ENCODE measurements around the gene OR2S2. TPM values are rescaled to one million over a fixed set of nuclear protein-coding genes. Genes with fewer than 3 reads are reported as not detected.

OR2S2 gene
- polyA plus RNA-seq, 2 donors: not detected

DNA sequence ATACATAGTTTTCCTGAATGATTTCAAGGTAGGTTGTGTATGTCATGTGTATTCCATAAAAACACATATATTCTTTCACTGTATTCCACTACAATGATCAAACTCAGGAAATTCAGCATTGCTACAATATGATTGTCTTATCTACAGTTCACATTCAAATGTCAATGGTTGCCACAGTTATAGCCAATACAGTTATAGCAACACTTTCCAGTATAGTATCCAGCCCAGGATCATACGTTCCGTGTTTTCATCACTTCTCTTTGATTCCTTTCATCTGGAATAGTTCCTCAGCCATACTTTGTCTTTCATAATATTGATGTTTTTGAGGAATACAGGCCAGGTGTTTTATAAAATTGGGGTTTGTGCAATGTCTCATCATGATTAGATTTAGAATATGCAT lies 9.5 kb downstream of the OR2S2 start:
- Histone ChIP-seq H3K9me3 (ENCODE audit: control insufficient read depth in 2 of 2, insufficient read depth in 1 of 2, low read depth in 1 of 2, low read length in 1 of 2) (no peaks in the 10 kb centered on the region), H3K27me3 (ENCODE audit: control insufficient read depth in 1 of 2, insufficient read depth in 2 of 2, low read length in 2 of 2) (peaks cover 0 to 2% of the 10 kb centered on the region in 2 donors), H3K36me3 (ENCODE audit: control insufficient read depth in 2 of 2, insufficient read depth in 2 of 2, low read length in 1 of 2) (no peaks in the 10 kb centered on the region), H3K27ac (ENCODE audit: low read depth in 2 of 2, low read length in 1 of 2) (no peak overlapping the region), H3K4me3 (ENCODE audit: low read depth in 1 of 2, low read length in 2 of 2) (no peak overlapping the region), H3K4me1 (ENCODE audit: control insufficient read depth in 2 of 2, insufficient read depth in 2 of 2, low read length in 1 of 2) (no peaks in the 10 kb centered on the region)
- WGBS, 2 donors: 77 to 78% methylated on average over 2 of the region's 2 CpGs

DNA sequence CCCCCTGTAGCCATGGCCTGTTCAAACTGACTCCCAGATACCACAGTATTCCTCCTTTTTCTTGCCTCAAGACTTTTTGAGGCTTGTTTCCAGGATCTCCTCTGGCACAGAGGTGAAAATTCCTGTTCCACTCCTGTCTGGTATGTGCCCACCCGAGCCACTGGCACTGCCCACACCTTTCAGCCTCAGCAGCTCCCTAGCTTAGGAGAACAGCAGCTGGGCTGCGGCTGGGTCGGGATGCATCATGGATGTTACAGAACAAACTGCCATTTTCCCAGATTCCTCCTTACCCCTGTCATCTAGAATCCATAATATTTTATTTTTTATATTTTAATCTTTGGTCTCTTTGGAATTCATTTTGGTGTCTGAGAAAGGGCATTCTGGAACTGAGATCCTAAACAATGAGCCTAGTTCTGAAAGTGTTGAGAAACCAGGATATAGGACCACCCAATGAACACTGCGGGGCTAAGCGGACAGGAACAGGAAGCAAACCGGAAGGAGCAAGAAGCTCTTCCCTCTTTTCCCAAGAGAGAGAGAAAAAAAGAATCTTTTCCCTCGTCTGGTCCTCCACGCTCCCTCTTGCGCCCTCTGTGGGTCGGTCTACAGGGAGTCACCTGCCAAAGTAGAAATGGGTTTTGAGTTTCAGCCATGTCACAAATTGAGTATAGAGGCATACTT lies 12.5 kb downstream of the OR2S2 start:
- no peaks in the 10 kb centered on the region for H3K36me3 ChIP-seq (ENCODE audit: control insufficient read depth in 2 of 2, insufficient read depth in 2 of 2, low read length in 1 of 2)
- peaks cover 0 to 2% of the 10 kb centered on the region in 2 donors for H3K9me3 ChIP-seq (ENCODE audit: control insufficient read depth in 2 of 2, insufficient read depth in 1 of 2, low read depth in 1 of 2, low read length in 1 of 2)
- no peaks in the 10 kb centered on the region for H3K4me1 ChIP-seq (ENCODE audit: control insufficient read depth in 2 of 2, insufficient read depth in 2 of 2, low read length in 1 of 2)
- 27 to 35% methylated on average over 10 of the region's 10 CpGs for WGBS, 2 donors
- H3K4me3 ChIP-seq (ENCODE audit: low read depth in 1 of 2, low read length in 2 of 2): no peak overlapping the region
- H3K27ac ChIP-seq (ENCODE audit: low read depth in 2 of 2, low read length in 1 of 2): no peak overlapping the region
- H3K27me3 ChIP-seq (ENCODE audit: control insufficient read depth in 1 of 2, insufficient read depth in 2 of 2, low read length in 2 of 2): no peaks in the 10 kb centered on the region

DNA sequence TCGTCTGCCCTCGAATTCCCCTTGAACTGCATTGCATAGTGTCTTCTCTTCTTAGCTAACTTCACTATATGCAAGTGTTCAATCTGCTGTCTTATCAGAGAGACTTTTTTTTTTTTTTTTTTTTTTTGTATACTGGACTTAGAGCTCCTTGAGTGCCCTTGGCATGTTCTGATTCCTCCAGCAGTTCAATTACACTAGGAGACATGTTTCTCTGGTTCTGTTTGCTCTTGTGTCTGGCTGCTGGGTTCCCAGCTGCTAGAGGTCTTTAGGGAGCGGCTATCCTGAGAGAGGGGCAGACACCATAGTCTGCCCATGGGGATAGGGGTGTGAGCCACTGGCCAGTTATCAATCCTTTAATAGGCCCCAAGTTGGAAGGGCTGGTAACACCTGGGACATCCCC lies 13.1 kb downstream of the OR2S2 start:
- Histone ChIP-seq H3K4me3 (ENCODE audit: low read depth in 1 of 2, low read length in 2 of 2) (no peak overlapping the region), H3K9me3 (ENCODE audit: control insufficient read depth in 2 of 2, insufficient read depth in 1 of 2, low read depth in 1 of 2, low read length in 1 of 2) (peaks cover 0 to 2% of the 10 kb centered on the region in 2 donors), H3K27ac (ENCODE audit: low read depth in 2 of 2, low read length in 1 of 2) (no peak overlapping the region), H3K4me1 (ENCODE audit: control insufficient read depth in 2 of 2, insufficient read depth in 2 of 2, low read length in 1 of 2) (no peaks in the 10 kb centered on the region), H3K36me3 (ENCODE audit: control insufficient read depth in 2 of 2, insufficient read depth in 2 of 2, low read length in 1 of 2) (no peaks in the 10 kb centered on the region), H3K27me3 (ENCODE audit: control insufficient read depth in 1 of 2, insufficient read depth in 2 of 2, low read length in 2 of 2) (no peaks in the 10 kb centered on the region)
- 76 to 81% methylated on average over 3 of the region's 3 CpGs for WGBS, 2 donors

DNA sequence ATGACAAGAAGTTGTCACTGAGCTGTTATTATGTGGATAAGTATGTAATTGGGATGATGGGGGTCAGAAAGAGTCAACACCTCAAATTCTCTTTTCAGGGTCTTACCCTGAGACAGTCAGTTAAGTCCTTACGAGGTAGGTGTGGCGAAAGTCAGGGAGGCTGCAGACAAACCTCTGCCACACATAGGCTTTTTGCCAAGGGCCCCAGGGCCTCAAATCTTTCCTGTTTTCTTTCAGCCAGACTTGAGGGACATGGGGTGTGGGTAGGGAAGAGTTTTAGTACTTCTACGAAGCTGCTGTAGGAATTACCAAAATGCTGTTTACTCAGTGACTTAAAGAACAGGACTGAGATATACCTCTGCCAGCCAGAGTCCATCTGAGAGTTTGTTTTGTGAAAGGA lies 13.8 kb downstream of the OR2S2 start:
- no peak overlapping the region for H3K27ac ChIP-seq (ENCODE audit: low read depth in 2 of 2, low read length in 1 of 2)

DNA sequence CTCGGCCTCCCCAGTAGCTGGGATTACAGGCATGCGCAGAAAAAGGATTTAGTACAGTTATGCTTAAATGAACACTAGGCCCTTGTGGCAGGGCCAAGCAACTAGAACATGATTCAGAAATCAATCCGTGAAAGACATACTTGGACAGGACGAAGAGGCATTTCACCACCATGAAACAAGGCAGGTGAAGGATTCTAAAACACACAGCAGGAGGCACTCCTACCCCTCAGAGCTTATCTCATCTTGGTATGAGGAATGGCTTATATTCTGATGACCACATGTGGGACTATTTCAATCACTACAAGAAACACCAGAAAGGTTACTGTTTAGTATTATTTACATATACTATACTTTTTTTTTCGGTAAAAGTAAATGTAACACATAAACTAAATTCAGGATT lies 15.7 kb downstream of the OR2S2 start:
- WGBS, 2 donors: 77 to 91% methylated on average over 5 of the region's 5 CpGs
- H3K27ac ChIP-seq (ENCODE audit: low read depth in 2 of 2, low read length in 1 of 2): no peak overlapping the region
- H3K36me3 ChIP-seq (ENCODE audit: control insufficient read depth in 2 of 2, insufficient read depth in 2 of 2, low read length in 1 of 2): no peaks in the 10 kb centered on the region
- H3K4me1 ChIP-seq (ENCODE audit: control insufficient read depth in 2 of 2, insufficient read depth in 2 of 2, low read length in 1 of 2): no peaks in the 10 kb centered on the region
- H3K27me3 ChIP-seq (ENCODE audit: control insufficient read depth in 1 of 2, insufficient read depth in 2 of 2, low read length in 2 of 2): no peaks in the 10 kb centered on the region
- H3K9me3 ChIP-seq (ENCODE audit: control insufficient read depth in 2 of 2, insufficient read depth in 1 of 2, low read depth in 1 of 2, low read length in 1 of 2): peaks cover 0 to 2% of the 10 kb centered on the region in 2 donors
- no peak overlapping the region for H3K4me3 ChIP-seq (ENCODE audit: low read depth in 1 of 2, low read length in 2 of 2)

More for the DNA sequence above, 13.8 kb downstream of the OR2S2 start:
- H3K4me3 ChIP-seq (ENCODE audit: low read depth in 1 of 2, low read length in 2 of 2): no peak overlapping the region
- H3K27me3 ChIP-seq (ENCODE audit: control insufficient read depth in 1 of 2, insufficient read depth in 2 of 2, low read length in 2 of 2): no peaks in the 10 kb centered on the region
- WGBS, 2 donors: 72 to 80% methylated on average over 3 of the region's 3 CpGs
- no peaks in the 10 kb centered on the region for H3K36me3 ChIP-seq (ENCODE audit: control insufficient read depth in 2 of 2, insufficient read depth in 2 of 2, low read length in 1 of 2)
- H3K9me3 ChIP-seq (ENCODE audit: control insufficient read depth in 2 of 2, insufficient read depth in 1 of 2, low read depth in 1 of 2, low read length in 1 of 2): peaks cover 0 to 2% of the 10 kb centered on the region in 2 donors
- no peaks in the 10 kb centered on the region for H3K4me1 ChIP-seq (ENCODE audit: control insufficient read depth in 2 of 2, insufficient read depth in 2 of 2, low read length in 1 of 2)

DNA sequence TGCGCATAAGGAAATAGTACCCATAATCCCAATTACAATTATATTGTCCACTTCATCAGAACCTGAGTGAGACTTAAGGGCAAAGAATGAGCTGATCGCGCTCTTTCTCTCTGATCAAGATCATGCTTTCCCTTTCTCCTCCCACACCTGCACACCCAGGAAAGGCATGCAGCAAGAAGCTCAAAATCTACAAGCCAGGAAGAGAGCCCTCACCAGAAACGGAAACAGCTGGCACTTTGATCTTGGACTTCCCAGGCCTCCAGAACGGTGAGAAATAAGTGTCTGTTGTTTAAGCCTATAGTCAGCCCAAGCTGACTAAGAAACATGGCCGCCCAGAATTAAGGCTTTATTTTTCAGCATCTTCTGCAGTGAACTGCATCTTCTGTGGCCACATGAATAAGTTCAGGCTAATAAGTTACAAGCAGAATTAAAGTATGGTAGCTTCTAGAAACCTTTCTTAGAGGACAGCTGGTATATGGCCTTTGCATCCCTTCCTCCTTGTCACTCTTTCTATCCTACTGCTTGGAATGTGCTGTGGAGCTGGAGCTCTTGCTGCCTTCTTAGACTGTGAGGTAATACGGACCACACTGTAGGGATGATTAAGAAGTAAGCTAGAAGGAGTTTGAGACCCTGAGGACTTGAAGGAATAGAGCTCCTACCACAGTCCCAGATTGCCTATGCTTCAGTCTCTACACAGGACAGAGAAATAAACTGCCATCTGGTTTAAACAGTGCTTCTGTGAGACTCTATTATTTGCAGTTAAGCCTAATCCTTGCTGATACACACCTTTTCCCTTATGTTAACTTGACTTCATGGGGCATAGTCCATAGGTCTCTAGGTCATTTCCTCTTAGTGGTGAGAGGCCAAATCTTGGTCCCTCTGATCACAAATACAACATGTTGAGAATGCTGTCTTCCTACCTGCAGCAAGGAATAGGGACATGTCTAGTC lies 17.2 kb downstream of the OR2S2 start:
- H3K27ac ChIP-seq (ENCODE audit: low read depth in 2 of 2, low read length in 1 of 2): no peak overlapping the region
- H3K9me3 ChIP-seq (ENCODE audit: control insufficient read depth in 2 of 2, insufficient read depth in 1 of 2, low read depth in 1 of 2, low read length in 1 of 2): peaks cover 0 to 2% of the 10 kb centered on the region in 2 donors
- H3K4me3 ChIP-seq (ENCODE audit: low read depth in 1 of 2, low read length in 2 of 2): no peak overlapping the region
- H3K27me3 ChIP-seq (ENCODE audit: control insufficient read depth in 1 of 2, insufficient read depth in 2 of 2, low read length in 2 of 2): no peaks in the 10 kb centered on the region
- no peaks in the 10 kb centered on the region for H3K36me3 ChIP-seq (ENCODE audit: control insufficient read depth in 2 of 2, insufficient read depth in 2 of 2, low read length in 1 of 2)
- H3K4me1 ChIP-seq (ENCODE audit: control insufficient read depth in 2 of 2, insufficient read depth in 2 of 2, low read length in 1 of 2): no peaks in the 10 kb centered on the region
- WGBS, 2 donors: 66 to 71% methylated on average over 7 of the region's 7 CpGs

DNA sequence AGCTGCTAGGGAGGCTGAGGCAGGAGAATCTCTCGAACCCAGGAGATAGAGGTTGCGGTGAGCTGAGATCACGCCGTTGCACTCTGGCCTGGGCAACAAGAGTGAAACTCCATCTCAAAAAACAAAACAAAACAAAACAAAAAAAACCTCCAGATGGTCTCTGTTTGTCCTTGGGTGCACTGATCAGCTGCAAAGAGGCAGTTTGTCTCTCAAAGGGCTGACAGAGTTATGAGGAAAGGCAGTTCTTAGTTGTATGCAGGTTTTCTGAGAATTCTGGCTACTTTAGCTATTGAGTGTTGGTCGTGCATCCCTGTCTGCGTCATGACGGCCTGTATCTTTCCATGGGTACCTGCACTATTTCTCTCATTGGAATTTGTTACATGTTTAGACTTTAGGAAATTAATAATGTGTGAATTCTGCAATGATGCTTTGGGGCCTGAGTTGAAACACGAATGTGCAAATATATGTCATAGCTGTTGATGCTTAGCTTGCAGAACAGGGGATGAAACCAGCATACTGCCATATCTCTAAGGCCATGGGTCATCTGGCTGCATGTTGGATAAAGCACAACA lies 18.2 kb downstream of the OR2S2 start:
- Histone ChIP-seq H3K4me3 (ENCODE audit: low read depth in 1 of 2, low read length in 2 of 2) (no peak overlapping the region), H3K27me3 (ENCODE audit: control insufficient read depth in 1 of 2, insufficient read depth in 2 of 2, low read length in 2 of 2) (no peaks in the 10 kb centered on the region), H3K36me3 (ENCODE audit: control insufficient read depth in 2 of 2, insufficient read depth in 2 of 2, low read length in 1 of 2) (no peaks in the 10 kb centered on the region), H3K9me3 (ENCODE audit: control insufficient read depth in 2 of 2, insufficient read depth in 1 of 2, low read depth in 1 of 2, low read length in 1 of 2) (peaks cover 0 to 2% of the 10 kb centered on the region in 2 donors), H3K27ac (ENCODE audit: low read depth in 2 of 2, low read length in 1 of 2) (no peak overlapping the region), H3K4me1 (ENCODE audit: control insufficient read depth in 2 of 2, insufficient read depth in 2 of 2, low read length in 1 of 2) (no peaks in the 10 kb centered on the region)
- 92% methylated on average over 8 of the region's 8 CpGs for WGBS, 2 donors

DNA sequence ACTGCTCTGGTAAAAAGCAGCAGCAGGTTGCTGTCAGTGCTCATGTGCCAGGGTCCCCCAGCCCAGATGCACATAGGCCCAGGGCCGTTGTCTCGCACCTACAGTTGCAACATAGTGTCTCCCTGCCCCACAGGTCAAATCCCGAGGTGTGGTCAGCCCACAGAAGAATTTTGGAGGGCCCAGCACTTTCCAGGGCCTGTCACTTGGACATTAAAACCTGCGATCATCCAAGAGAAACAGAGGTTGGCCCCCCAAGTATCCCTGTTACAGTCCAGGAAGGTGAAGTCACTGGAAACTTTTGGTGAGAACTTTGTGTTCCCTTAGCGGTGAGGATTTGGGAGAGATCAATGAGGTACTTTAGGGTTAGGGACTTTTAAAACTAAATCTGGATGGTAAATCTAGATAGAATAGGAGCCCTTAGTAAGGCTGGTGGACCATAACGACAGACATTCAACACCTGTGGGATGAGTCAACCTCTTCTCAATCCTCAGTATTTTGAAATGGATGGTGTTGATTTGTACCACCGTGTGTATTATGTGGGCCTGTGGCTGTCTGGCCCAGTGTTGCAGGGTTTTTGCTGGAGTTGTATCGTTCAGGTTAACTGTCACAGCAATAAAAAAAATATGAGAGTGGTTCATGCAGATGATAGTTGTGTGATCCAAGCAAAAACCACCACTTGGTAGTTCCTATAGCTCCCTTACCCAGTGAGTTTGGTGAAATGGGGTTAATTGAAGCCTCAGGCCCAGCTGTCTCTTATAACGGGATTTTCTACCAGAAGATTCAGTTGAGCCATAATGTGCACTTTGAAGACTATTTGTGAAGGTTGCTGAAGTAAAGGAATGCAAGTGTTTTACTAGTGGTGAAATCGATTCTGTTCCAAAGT lies 19.2 kb downstream of the OR2S2 start:
- H3K4me3 ChIP-seq (ENCODE audit: low read depth in 1 of 2, low read length in 2 of 2): no peak overlapping the region
- WGBS, 2 donors: 80 to 87% methylated on average over 10 of the region's 10 CpGs
- no peaks in the 10 kb centered on the region for H3K36me3 ChIP-seq (ENCODE audit: control insufficient read depth in 2 of 2, insufficient read depth in 2 of 2, low read length in 1 of 2)
- H3K27ac ChIP-seq (ENCODE audit: low read depth in 2 of 2, low read length in 1 of 2): no peak overlapping the region
- no peaks in the 10 kb centered on the region for H3K4me1 ChIP-seq (ENCODE audit: control insufficient read depth in 2 of 2, insufficient read depth in 2 of 2, low read length in 1 of 2)
- peaks cover 0 to 2% of the 10 kb centered on the region in 2 donors for H3K9me3 ChIP-seq (ENCODE audit: control insufficient read depth in 2 of 2, insufficient read depth in 1 of 2, low read depth in 1 of 2, low read length in 1 of 2)
- no peaks in the 10 kb centered on the region for H3K27me3 ChIP-seq (ENCODE audit: control insufficient read depth in 1 of 2, insufficient read depth in 2 of 2, low read length in 2 of 2)

DNA sequence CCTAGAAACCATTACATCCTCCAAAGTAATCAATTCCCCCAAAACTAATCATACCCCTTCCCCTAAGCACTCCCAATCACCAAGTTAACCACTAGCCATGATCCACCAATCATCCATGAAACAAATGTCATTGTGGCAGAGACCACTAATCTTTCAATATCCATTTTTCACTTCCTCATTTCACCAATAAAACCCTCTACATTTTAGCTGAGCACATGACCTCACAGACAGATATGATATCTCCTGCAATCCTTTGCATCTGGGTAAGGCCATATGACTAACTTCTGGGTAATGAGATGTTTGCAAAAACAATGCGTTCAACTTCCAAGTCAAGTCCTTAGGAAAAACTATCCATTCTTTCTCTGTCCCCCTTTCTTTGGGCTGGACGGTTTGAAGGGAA lies 20.7 kb downstream of the OR2S2 start:
- 63 to 73% methylated on average over 2 of the region's 2 CpGs for WGBS, 2 donors
- H3K9me3 ChIP-seq (ENCODE audit: control insufficient read depth in 2 of 2, insufficient read depth in 1 of 2, low read depth in 1 of 2, low read length in 1 of 2): no peaks in the 10 kb centered on the region
- H3K27me3 ChIP-seq (ENCODE audit: control insufficient read depth in 1 of 2, insufficient read depth in 2 of 2, low read length in 2 of 2): no peaks in the 10 kb centered on the region
- H3K4me3 ChIP-seq (ENCODE audit: low read depth in 1 of 2, low read length in 2 of 2): no peak overlapping the region
- no peaks in the 10 kb centered on the region for H3K4me1 ChIP-seq (ENCODE audit: control insufficient read depth in 2 of 2, insufficient read depth in 2 of 2, low read length in 1 of 2)
- H3K27ac ChIP-seq (ENCODE audit: low read depth in 2 of 2, low read length in 1 of 2): no peak overlapping the region
- no peaks in the 10 kb centered on the region for H3K36me3 ChIP-seq (ENCODE audit: control insufficient read depth in 2 of 2, insufficient read depth in 2 of 2, low read length in 1 of 2)
